Measurements from ENCODE around the gene RHBDF2.

DNA sequence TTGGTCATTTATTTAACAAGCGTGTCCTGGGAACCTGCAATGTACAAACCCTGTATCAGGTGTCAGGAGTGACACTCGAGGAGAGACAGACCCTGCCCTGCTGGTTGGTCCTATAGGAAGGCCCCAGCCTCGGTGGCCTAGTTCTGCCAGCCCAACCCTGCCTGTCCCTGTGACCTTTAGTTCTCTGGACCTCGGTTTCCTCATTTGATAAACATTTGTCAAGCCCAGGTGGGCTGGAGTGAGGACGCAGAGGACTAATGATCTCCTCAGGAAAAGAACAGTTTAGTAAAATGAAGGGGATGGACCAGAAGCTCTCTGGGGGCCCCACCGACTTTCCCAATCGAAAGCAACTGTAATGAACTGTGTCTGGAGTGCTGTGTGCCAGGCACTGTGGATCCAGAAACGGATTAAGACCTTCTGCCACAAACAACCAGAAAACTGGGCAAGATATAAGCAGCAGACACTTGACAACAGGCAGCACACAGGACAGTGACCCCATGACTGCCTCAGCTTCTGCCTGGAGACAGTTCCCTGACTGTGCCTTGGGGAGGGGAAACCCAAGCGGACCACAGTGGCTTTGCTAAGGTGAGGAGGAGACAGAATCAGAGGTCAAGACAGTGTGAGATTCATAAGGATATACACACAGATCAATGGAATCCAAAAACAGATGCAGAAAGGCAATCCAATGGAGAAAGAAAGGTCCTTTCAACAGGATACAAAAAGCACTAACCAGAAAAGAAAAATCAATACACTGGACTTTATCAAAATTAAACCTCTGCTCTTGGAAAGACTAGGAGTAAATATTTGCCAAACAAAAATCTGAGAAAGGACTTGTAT lies 47.4 kb upstream of the RHBDF2 start:
- TF ChIP-seq, protein P1, sequence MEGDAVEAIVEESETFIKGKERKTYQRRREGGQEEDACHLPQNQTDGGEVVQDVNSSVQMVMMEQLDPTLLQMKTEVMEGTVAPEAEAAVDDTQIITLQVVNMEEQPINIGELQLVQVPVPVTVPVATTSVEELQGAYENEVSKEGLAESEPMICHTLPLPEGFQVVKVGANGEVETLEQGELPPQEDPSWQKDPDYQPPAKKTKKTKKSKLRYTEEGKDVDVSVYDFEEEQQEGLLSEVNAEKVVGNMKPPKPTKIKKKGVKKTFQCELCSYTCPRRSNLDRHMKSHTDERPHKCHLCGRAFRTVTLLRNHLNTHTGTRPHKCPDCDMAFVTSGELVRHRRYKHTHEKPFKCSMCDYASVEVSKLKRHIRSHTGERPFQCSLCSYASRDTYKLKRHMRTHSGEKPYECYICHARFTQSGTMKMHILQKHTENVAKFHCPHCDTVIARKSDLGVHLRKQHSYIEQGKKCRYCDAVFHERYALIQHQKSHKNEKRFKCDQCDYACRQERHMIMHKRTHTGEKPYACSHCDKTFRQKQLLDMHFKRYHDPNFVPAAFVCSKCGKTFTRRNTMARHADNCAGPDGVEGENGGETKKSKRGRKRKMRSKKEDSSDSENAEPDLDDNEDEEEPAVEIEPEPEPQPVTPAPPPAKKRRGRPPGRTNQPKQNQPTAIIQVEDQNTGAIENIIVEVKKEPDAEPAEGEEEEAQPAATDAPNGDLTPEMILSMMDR (IDR thresholded peaks at IDR 0.05), result no peak
- TF ChIP-seq EZH2 (IDR thresholded peaks at IDR 0.05; ENCODE audit: borderline replicate concordance, insufficient read depth, low read depth, low read length, poor library complexity, severe bottlenecking), result no peak

All from B cell (primary cell).